HG02852 (cell line): ENCODE data around the gene HEG1.

Experiments
- ATAC-seq: cut with Tn5 transposase; IDR thresholded peaks from one replicate; pipeline ENCODE4 v1.9.1; 2021; ENCODE audit warnings: mild to moderate bottlenecking, moderate library complexity; ENCODE audit not compliant: unreplicated experiment

HEG1 gene

DNA sequence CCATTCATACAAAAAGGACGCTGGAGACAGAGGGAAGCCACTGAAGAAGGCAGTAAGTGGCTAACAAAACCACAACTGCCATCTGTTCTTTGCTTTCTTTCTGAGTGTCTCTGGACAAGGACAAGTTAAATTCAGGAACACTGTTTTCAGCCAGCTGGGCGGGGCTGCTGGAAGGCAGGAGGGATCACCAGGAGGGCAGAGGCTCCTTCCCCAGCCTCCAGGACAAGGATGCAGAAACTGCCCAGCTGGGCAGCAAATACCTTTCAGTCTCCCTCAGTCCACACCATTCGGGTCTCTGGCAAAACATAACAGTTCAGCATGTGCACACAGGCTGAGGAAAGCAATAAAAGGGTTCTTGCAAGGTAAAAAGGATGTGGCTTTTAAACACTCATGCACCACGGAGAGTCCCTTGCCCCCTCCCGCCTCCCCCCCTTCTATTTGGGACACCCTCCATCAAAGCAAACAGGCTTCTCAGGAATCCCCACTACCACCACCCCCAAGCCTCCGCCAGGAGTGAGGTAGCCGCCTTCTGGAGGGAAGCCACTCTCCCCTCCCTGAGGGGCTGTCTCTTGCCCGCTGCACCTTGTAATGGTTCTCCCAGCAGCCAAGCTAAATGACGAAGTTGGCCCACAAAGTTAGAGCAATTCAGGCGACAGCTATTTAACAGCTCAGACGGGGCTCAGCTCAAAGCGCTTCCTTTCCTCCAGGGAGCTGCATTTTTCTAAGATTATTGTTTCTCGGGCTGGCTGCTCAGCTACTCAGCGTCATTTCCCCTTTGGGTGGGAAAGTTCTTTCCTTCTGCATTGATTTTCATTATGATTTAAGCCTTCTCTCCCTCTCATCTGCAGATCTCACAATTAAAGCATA, 3.8 kb downstream of the HEG1 start:
- no peak for ATAC-seq

DNA sequence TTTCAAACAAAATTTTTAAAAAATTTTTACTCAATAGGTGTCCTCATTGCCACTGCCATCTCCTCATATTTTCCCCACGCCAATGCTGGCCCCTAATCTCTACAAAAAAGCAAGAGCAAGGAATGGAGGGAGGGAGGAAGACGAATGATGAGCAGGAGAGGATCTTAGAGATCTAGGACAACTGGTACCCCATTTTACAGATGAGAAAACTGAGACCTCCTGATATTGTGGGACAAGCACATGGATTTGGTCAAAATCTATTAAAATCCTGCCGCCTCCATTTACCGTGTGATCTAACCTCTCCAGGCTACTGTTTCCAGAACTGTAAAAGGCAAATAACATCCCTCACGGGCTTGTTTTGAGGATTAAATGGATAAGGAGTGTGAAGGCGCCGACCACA, 4.6 kb downstream of the HEG1 start:
- no peak for ATAC-seq

DNA sequence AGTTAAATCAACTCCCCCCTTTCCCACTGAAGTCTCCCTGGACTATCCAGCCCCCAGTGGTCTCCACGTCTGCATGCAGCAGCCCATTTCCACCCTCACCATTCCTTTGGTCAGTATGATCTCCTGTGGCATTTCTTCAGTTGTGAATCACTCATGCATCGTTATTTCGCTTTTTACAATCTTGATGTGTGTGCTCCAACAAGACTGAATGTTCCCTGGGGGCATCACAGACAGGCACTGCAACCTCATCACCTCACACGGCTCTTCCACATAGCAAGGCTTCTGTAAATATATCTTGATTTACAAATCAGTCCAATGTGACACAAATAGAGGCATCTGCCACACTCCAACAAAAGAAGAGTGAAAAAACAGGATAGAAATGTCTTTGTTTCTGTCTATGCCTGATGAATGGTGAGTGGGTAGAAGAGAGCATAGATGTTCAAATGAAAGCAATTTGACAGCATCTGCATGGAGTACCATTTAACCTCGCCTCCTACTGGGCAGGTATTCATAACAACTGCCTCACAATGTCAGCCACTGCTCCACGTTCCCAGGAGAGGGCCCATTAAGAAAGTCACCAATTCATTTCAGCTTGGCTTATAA, 5.2 kb downstream of the HEG1 start:
- ATAC-seq = no peak

DNA sequence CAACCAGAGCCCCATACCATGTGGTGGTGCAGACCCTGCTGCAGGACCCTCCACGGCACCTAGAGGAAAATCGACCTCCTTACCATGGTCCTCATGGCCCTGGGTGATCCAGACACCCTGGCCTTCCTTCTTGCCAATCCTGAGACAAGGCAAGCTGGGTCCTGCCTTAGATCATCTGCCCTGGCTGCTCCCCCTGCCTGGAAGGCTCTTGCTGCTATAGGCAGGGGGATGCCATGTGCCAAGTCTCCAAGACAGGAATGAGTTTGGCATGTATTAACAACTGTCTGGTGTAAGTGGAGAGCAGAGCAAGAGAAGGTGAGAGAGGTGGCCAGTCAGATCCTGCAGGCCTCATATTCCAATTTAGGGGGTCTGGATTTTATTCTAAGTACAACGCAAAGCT, 7.5 kb downstream of the HEG1 start:
- no peak for ATAC-seq

DNA sequence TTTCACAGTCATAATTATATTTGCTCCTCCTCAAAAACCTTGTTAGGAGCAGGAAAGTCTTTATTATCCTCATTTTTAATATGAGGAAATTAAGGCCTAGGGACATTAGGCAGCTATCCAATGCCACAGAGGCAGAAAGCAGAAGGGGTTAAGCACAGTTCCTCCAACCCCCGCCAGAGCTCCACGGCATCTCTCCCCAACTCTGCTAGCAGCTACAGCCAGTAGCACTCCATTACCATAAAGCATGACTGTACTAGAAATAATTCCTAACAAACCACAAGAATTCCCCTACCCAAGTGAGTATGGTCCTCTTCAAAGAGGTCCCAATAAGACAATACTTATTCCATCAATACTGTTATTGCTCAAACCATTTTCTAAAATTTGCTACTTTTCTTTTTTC, 9.8 kb downstream of the HEG1 start:
- ATAC-seq = no peak

DNA sequence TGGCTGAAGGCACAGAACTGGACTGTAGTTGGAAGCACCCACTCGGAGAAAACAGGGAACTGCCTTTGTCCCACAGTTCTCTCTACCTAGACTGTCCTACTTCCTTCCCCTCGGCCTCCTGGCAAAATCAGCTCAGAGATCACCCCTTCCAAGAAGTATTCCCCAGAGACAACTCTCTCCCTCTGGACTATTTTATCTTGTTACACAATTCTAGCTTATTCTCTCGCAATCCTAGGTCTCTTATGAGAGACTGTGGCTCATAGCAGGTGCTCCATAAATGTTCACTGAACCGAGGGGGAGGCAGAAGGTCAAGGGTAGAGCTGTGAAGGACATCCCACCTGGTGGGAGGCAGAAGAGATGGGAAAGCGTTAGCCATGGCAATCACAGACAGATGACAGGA, 10.6 kb downstream of the HEG1 start:
- ATAC-seq = no peak

DNA sequence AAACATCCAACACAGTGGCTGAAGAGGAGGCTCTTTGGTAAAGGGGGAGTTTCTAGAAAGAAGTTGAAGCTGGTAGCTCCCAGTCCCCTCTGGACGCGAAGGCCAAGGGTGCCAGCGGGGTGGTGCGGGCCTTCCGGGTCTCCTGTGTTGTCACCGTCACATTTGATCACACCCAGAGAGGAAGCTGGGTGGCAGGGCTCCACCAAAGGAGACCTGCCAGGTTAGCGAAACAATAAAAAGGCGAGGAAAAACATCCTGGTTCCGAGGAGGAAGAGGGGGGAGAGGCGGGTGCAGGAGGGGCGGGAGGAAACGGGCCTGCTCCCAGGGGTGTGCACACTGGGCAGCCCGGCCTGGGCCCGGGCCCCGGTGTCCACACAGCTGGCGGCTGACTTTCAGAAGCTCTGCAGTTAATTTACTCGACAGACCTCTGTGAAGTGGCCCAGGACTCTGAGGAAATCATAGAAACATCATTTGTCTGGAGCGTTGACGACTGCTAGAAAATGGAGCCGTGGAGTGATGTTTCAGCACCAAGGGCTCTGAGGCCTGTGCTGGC, 12.1 kb downstream of the HEG1 start:
- no peak for ATAC-seq

DNA sequence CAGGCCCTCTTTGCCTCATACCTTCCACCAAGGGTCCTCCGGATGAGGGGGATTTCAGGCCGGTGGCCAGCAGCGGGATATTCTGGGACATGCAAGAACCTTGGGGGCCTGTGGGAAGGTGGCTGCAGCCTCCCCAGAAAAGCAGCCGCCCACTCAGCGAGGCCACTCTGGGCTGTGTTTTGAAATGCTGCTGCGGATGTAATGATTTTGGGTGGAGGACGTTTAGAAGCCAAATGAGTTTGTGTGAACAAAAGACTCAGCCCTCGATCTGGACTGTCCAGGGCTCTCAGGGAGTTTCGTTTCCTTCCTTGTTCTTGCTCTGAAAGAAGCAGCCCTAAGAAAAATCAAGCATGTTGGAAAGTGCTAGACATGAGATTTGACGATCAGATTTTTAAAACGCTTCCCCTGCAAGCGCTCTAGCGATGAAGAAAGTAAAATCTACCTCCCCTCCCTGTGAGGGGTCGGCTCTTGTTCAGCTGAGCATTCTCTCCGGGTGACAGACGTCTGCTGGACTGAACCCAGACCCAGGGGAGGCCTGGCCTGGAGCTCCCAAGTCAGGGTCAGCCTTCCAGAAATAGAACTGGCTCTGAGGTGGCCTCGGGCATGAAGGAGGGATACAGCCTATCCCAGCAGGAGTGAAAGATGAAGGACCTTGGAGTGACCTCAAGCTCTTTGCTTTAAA, 12.9 kb downstream of the HEG1 start:
- ATAC-seq = no peak

DNA sequence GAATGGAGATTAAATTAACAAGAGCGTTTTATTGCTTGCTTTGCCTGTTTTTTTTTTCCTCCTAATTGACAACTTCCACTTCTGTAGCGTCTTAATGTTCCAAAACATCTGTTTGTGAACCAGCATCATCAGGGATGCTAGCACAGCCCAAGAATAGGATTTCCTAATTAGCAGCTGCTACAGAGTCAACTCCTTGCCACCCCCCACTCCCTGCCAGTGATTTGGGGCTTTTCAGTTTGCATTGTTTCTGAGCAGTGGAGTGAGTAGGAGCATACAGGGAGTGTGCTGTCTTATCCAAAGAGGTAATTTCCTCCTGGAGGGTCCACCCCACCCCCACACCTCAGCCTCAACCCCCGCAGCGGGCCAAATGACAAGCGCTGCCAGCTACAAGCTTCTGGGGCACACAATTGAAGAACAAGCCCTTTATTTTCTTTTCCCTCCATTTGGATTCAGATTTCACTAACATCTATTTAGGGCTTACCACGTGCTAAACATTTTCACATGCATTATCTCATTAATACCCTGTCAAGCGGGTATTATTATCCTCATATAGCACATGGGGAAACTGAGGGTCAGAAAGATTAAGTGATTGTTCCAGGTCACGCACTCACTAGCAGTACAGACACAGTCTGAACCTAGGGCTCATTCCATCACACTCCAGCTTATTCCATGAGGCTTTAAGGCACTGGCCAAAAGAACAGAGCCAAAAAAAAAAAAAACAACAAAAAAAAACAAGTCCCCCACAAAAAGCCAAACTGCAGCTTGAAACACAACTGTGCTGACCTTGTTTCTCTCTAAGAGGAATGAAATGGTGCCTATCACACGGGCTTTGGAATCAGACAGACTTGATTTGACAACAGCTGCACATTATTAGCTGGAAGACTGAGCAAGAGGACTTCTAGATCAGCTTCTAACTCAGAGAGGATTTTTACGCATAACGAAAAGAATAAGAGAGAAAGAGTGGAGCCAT, 16.4 kb downstream of the HEG1 start:
- ATAC-seq = no peak

DNA sequence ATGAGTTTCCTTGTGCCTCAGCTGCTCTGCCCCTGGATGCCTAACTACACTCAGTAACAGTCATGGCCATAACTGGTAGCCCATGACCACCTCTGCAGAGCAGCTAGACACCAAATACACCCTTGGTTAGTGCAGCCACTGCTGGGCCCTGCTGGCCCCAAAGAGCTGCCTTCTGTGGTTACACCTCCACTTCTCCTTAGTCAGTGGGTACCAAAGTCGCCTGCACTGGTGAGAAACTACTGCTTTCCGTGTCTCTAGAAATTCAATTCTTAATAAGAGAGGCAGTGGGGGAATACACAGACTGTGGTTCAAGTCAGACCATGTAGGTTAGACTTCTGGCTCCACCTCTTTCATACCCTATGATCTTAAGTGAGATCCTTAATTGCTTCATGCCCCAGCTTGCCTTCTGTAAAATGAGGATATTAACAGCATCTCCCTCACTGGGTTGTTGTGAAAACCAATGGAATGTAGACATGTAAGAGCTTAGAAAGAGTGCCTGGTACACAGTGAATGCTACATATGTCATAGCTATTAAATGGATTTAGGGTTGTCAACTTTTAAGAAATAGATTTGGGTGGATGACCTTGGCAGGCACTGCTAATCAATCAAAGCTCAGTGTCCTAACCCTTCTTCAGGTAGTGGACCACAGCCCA, 18.2 kb downstream of the HEG1 start:
- no peak for ATAC-seq

DNA sequence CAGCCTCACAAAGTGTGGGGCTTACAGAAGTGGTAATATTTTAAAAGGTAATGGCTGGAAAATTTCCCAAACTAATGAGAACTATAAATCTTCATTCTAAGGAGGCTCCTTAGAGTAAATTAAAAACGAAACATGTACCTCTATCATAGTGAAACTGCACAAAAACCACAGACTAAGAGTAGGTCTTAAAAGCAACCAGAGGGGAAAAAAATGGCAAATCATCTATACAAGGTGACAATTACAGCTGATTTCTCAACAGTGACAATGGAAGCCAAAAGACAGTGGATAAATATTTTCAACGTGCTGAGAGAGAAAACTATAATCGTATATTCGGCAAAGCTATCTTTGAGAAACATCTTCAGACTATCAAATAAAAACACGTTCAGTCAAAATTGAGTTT, 20.6 kb downstream of the HEG1 start:
- ATAC-seq = no peak

DNA sequence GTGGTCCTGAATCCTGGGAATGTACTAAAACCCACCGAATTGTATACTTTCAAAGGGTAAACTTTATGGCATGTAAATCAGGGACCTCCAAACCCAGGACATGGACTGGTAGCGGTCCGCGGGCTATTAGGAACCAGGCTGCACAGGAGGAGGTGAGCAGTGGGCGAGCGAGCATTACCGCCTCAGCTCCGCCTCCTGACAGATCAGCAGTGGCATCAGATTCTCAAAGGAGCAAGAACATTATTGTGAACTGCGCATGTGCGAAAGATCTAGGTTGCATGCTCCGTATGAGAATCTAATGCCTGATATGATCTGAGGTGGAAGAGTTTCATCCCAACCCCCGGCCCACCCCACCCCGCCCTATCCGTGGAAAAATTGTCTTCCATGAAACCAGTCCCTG, 22.2 kb downstream of the HEG1 start:
- no peak for ATAC-seq

DNA sequence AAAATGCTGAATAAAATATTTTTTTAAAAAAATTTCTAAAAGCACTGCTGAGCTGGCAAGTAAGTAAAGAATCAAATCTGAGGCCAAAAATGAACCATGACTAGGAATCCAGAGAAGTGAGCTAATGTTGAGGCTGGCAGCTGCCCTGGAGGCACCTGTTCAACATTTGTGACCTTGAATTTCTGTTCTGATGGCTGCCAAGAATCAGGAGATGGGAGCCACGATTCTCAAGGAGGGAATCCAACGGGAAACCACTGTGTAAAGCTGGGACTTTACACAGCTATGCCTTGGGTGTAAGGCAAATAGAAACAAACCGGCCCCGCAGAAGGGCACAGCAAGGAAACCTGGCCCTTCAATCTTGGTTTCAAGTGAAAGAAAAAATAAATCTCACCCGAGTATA, 22.7 kb downstream of the HEG1 start:
- ATAC-seq = no peak

DNA sequence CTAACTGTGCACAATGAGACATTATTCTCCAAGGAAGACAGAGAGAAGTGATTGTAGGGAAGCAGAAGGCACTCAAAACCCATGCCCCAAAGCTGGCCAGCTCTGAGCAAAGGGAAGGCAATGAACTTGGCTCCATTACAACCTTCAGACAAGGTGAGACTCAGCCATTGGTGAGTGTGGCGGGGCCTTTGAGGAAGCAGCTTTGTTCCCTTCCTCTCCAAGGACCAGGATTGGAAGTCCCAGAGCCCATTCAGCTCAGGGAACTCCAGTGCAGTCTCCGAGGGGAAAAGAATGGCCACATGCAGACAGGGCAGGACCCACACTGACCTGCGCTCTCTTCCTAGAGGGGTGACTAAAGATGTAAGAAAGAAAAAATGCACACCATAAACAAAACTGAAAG, 23.1 kb downstream of the HEG1 start:
- ATAC-seq = no peak

DNA sequence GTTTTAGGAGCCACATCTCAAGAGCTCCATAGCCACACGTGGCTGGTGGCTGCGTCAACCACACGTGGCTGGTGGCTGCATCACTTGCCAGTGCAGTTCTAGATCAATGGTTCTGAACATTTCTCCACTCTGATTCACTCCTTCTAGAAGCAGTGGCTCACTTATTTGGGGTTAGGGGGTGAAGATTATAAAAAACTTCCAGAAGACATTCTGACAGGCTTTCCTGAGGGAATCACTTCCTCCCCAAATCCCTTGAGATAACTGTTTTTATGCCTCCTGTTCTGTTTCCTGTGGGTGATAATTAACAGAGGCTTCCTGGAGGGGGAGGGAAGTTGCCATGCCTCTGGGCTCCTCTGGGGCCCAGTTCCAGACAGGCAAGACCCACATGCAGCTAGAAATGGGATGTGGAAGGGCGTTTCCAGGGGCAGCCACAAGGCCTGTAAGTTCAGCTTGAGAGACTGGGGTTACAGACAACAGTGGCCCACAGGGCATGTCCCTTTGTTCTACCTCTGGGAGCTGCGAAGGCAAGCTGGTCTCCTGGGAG, 23.6 kb downstream of the HEG1 start:
- no peak for ATAC-seq

DNA sequence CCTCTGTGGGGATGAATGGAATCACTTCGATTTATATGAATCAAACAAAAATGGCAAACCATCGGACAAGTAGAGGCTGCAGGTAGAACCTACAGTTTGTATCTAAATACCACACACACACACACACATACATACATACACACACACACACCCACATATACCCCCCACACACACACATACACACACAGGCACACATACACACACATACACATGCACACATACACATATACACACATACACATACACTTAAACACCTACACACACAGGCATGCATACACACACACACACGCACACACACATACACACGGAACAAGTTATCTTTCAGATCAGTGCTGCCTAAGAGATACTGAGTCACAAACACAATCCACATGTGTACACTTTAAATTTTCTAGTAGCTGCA, 24.3 kb downstream of the HEG1 start:
- ATAC-seq = no peak

DNA sequence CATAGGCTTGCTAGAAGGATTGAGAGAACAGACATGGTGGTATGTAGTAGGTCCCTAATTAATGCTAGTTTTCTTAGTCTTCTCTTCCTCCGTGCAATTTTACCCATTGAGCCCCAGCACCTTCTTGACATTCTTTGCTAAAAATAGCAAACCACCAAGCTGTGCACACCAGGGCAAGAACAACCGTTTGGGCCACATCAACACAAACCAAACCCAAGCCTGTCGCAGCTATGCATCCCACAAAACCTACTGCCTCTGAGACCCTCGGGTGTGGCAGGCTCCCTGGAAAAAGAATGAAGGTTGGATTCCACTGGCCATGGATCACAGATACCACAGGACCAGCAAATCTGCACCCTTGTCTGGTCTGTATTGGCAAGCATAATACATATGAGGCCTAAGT, 27.1 kb downstream of the HEG1 start:
- no peak for ATAC-seq

DNA sequence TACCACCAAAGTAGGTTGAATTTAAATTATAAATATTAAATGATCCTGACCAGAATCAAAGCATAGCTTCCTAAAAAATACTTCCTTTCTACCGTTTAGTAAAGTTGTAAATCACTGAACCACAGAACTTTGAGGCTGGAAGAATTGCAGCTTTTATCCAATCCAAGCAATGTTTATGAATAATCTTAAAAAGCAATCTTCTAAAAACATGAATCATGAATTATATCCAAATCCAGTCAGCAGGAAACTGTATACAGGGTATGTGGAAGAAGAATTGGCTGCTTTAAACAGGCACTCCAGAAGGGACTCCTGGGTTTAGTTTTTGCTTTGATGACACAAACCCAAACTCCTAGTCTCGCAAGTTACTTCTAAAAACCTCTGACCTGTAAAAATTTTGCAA, 30.2 kb downstream of the HEG1 start:
- no peak for ATAC-seq

DNA sequence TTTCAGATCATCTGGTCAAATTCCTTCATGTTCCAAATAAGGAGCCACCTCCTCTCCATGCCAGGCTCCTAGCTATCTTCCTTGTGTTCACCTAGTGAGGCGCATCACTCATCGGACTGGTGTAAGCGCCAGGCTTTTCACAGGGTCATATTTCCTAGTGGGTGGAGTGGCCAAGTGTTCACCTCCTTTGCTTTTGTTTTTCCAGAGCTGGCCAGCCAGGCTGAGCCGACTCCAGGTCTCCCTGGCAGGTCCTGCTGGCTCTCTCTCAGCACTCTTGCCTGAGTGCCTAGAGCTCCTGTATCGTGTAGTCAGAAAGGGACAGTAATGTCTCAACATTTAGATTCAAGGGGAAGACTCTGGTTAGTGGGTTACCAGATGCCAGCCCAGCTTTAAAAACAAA, 31.0 kb downstream of the HEG1 start:
- ATAC-seq = no peak
